IPS-18a (cell line): ENCODE results near the gene SLC25A24.

Experiments
- H3K27ac ChIP-seq: one replicate; pipeline ENCODE4 v1.5.1; 2013; ENCODE audit warnings: low read length
- H3K27me3 ChIP-seq: one replicate; pipeline ENCODE4 v1.6.1; 2013; ENCODE audit warnings: mild to moderate bottlenecking, low read length; ENCODE audit not compliant: control insufficient read depth, insufficient read depth
- H3K36me3 ChIP-seq: one replicate; pipeline ENCODE4 v1.6.1; 2013; ENCODE audit warnings: low read depth, low read length; ENCODE audit not compliant: control insufficient read depth
- H3K4me1 ChIP-seq: one replicate; pipeline ENCODE4 v1.6.1; 2013; ENCODE audit warnings: low read depth, low read length; ENCODE audit not compliant: control insufficient read depth
- H3K4me3 ChIP-seq: one replicate; pipeline ENCODE4 v1.5.1; 2013; ENCODE audit warnings: low read length
- H3K9ac ChIP-seq: one replicate; pipeline ENCODE4 v1.6.1; 2013; ENCODE audit warnings: mild to moderate bottlenecking, low read length, moderate library complexity
- H3K9me3 ChIP-seq: one replicate; pipeline ENCODE4 v1.6.1; 2013; ENCODE audit warnings: low read depth, low read length; ENCODE audit not compliant: control insufficient read depth

SLC25A24 gene

DNA sequence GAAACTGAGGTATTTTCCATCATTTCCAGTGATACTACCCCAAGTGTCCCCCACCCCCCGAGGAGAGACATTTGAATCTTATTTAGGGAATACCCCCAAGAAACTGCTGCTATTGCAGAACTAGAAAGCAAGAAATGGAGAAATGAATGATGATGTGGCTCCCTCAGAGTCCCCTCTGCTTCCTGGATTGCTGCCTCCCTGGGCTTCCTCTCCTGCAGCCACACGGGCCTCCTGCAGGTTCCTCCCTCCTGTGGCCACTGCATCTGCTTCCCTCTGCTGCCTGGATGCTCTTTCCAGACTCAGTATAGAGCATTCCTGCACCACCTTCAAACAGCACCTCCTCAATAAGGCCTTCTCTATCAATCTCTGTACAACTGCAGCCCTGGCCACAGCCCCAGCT, 69.3 kb downstream of the SLC25A24 start:
- H3K27ac ChIP-seq, result no peak overlapping the region
- H3K9me3 ChIP-seq, result peaks cover 5% of the 10 kb centered on the region
- no peak overlapping the region for H3K9ac ChIP-seq
- H3K27me3 ChIP-seq, result no peaks in the 10 kb centered on the region
- no peak overlapping the region for H3K4me3 ChIP-seq
- no peaks in the 10 kb centered on the region for H3K36me3 ChIP-seq
- H3K4me1 ChIP-seq, result peaks cover 4% of the 10 kb centered on the region

DNA sequence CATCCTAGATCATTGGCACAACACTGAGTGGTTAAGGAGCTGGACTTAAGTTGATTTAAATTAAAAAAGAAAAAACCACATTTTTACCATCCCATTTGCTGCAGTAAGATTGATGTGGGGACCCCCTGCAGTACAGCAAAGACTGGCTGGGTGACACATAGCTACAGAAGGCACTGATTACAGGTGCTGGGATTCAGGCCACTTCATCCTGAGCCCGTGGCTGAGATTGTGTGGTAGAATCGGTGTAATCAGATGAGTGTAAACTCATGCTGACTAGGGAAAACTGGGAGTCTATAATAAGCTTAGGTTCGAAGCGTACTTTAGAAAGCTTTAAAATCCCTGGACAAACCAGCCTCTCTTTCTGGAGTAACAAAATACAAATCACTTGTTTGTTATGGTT, 70.1 kb downstream of the SLC25A24 start:
- H3K4me1 ChIP-seq, result no peaks in the 10 kb centered on the region
- H3K36me3 ChIP-seq, result no peaks in the 10 kb centered on the region
- no peak overlapping the region for H3K9ac ChIP-seq
- H3K4me3 ChIP-seq, result no peak overlapping the region
- H3K27ac ChIP-seq, result no peak overlapping the region
- peaks cover 5% of the 10 kb centered on the region for H3K9me3 ChIP-seq
- no peaks in the 10 kb centered on the region for H3K27me3 ChIP-seq

DNA sequence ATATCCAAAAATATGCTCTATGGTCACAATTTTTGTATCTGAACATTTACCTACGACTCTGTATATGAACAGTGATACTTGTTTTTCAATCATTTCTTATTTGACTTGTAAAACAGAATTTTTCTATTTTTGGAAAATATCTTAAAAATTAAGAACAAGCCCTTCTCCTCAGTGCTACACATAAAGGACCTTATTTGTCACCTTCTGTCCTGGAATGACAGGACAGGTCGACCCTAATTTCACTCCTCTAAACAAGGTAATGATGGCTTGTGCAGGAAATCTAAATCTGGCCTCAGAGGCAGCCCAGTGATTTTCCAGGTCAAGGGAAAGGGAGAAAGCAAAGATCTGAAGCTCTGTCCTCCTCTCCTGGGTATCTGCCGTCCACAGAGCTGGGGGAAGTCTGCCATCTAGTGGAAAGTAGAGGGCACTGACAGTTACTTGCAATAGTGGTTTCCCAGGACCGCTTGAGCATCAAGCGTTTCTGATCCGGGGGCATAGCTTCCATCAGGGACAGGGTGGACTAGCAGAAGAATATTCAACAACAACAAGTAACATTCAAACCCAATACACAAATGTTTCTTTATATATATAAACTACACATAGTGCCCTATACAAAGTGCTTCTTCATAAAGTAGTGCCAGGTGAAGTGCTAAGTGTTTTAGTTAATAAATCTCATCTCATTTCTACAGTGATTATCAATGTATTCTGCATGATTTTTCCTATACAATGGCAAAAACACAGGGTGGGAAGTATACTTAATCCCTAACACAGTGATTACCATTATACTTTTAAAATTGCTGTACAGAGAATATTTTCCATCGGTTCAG, 74.6 kb downstream of the SLC25A24 start:
- H3K4me1 ChIP-seq, result no peaks in the 10 kb centered on the region
- no peaks in the 10 kb centered on the region for H3K27me3 ChIP-seq
- H3K36me3 ChIP-seq, result no peaks in the 10 kb centered on the region
- H3K4me3 ChIP-seq, result no peak overlapping the region
- no peaks in the 10 kb centered on the region for H3K9me3 ChIP-seq
- H3K27ac ChIP-seq, result no peak overlapping the region
- H3K9ac ChIP-seq, result no peak overlapping the region

DNA sequence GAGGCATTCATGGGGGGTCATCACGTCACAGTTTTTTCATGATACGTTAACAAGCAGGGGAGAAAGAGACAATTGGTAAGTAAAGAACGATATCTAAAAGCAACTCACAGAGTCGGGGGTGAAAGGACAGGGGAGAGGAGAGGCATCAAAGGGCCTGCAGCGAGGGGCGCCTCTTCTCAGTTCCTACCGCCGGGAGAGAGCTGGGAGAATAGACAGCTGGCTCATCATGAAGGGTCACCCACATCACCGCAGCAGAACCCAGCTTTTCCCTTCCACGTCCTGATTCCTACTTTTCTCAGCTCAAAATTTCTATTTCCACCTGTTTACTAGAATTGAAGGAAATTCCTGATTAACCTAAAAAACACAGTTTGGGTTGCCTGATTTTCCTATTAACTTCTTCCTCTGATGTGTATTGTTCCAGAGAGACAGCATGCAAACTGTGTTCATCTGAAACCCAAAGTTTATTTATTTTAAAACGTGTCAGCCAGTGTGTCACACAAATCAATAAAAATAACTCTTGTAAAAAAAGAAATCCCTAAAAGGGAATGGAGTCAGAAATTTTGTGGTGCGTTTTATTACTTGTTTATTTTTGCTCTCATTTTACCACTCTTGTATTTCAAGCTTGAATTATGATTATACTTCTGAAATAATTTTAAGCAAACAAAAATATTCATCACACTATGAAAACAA, 75.4 kb downstream of the SLC25A24 start:
- no peaks in the 10 kb centered on the region for H3K4me1 ChIP-seq
- H3K27ac ChIP-seq, result no peak overlapping the region
- no peak overlapping the region for H3K9ac ChIP-seq
- H3K4me3 ChIP-seq, result no peak overlapping the region
- H3K9me3 ChIP-seq, result no peaks in the 10 kb centered on the region
- no peaks in the 10 kb centered on the region for H3K36me3 ChIP-seq
- H3K27me3 ChIP-seq, result no peaks in the 10 kb centered on the region

DNA sequence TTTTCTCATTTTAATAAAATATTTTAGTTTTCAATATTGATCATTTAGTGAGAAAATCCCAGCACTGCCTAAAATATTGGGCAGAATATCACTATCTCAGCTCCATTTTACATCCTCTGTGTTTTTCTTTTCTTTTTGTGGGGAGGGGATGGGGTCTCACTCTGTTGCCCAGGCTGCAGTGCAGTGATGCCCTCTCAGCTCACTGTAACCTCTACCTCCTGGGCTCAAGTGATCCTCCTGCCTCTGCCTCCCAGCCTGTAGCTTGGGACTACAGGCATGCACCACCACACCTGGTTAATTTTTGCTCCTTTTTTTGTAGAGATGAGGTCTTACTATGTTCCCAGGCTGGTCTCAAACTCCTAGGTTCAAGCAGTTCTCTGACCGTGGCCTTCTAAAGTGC, 76.1 kb downstream of the SLC25A24 start:
- Histone ChIP-seq H3K27ac (no peak overlapping the region), H3K9ac (no peak overlapping the region), H3K9me3 (no peaks in the 10 kb centered on the region), H3K4me3 (no peak overlapping the region), H3K36me3 (no peaks in the 10 kb centered on the region), H3K27me3 (no peaks in the 10 kb centered on the region), H3K4me1 (no peaks in the 10 kb centered on the region)

DNA sequence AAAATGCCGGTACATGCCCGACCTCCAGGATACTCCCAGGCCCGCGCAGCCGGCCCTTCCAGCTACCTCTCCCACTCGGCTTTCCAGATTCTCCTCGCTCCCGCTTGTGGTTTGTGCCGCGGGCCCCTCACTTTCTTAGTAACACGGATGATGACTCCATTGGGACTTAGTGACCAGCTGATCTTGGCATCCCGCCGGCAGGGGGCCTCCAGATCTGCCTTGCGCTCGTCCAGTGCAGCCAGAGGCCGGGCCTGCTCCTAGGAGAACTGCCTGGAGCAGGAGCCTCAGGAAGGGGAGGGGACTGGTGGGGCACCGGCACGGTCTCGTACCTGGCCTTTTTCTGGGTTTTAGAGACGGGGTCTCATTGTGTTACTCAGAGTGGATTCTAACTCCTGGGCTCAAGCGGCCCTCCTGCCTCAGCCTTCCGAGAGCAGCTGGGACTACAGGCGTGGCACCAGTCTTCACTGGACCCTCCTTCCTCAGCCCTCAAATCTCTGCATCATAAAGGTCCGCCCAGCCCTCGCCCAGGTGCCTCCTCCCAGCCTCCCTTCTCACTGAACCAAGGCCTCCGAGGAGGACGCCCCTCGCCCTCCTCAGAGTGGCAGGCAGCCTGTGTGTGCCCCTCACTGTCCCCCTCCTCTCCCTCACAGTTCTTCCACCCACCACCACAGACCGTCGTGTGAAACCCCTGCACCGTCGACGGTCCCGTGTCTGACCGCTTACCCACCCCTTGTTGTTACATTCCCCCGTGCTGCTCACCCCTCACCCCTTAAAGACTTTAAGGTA, 78.6 kb downstream of the SLC25A24 start:
- H3K4me3 ChIP-seq, result no peak overlapping the region

DNA sequence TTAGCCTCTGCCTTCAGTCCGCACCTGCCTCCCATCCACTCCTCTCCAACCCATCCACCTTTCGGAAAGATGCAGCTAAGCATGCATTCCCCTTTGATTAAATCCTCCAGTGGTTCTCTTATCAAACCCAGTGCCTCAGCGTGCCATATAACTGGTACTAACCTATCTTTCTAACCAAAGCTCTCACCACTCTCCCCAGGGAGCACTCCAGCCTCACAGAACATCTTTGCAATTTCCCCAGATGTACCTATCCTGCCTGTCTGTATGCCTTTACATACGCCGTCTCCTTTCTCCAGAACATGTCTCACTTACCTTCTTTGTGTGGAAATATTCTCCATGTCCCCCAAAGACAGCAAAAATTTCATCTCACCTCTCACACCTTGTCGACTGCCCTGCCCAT, 80.0 kb downstream of the SLC25A24 start:
- H3K9ac ChIP-seq, result no peak overlapping the region
- no peaks in the 10 kb centered on the region for H3K27me3 ChIP-seq
- H3K4me3 ChIP-seq, result no peak overlapping the region
- no peaks in the 10 kb centered on the region for H3K4me1 ChIP-seq
- H3K9me3 ChIP-seq, result no peaks in the 10 kb centered on the region
- H3K27ac ChIP-seq, result no peak overlapping the region
- no peaks in the 10 kb centered on the region for H3K36me3 ChIP-seq

More for the DNA sequence above, 78.6 kb downstream of the SLC25A24 start:
- Histone ChIP-seq H3K9me3 (no peaks in the 10 kb centered on the region), H3K4me1 (no peaks in the 10 kb centered on the region), H3K36me3 (no peaks in the 10 kb centered on the region), H3K27me3 (no peaks in the 10 kb centered on the region), H3K27ac (no peak overlapping the region), H3K9ac (no peak overlapping the region)

DNA sequence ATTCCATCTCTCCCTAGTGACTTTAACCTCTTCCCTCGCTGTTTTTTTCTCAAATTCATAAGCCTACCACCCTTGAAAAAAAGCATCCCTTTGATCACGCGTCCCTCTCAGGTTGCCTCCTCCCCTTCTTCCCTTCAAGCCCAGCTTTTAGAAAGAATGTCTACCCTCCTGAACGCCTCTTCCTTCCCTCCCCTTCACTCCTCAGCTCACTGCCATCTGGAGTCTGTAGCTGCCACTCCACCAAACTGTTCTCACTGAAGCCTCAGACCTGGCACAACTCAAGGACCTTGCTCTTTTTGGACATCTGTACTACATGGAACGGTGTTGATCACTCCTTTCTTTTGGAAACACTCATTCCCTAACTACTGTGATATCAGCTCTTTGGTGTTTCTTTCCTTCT, 80.6 kb downstream of the SLC25A24 start:
- Histone ChIP-seq H3K4me1 (no peaks in the 10 kb centered on the region), H3K9me3 (no peaks in the 10 kb centered on the region), H3K27me3 (no peaks in the 10 kb centered on the region), H3K27ac (no peak overlapping the region), H3K4me3 (no peak overlapping the region), H3K9ac (no peak overlapping the region), H3K36me3 (no peaks in the 10 kb centered on the region)

DNA sequence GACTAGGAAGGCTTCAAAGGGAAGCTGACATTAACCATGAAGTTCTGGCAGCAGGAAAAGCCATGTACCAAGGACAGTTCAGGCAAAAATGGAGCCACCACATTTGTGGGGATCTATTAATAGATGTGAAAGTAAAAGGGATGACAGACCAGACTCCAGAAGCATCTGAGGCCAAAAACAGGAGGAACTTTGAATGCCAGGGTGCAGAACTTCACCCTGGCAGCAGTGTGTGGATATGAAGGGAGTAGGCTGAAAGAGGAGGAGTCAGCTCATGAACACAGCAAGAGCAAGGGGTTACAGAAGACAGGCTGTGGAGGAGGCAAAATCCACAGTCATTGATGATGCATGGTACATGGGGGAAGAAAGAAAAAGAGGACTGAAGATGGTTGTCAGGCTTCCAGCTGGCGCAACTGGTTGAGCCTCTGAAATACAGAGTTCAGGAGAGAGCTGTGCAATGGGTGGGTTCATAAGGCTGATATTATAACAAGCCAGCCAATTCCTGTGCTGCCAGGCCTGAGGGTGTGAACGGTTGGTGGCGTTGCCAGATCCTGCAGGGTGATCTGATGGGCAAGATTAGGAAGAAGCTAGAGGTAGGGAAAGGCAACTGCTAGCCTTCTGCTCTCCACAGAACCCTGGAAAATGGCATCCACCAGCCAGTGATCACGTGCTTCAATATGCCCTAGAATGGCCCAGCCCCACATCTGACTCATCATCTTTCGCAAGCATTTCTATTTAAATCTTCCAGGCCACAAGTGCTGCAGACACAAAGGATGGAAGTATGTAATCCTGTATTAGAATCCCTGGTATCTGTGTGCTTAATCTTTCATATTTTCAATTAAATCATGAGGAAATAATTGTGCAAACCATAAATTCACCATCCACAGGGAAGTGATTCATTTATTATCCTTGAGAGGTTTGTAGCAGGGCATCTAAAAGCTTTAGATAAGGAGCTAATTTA, 81.9 kb downstream of the SLC25A24 start:
- H3K9me3 ChIP-seq, result no peaks in the 10 kb centered on the region
- no peak overlapping the region for H3K9ac ChIP-seq
- H3K27me3 ChIP-seq, result no peaks in the 10 kb centered on the region
- no peak overlapping the region for H3K4me3 ChIP-seq
- no peak overlapping the region for H3K27ac ChIP-seq
- H3K4me1 ChIP-seq, result no peaks in the 10 kb centered on the region
- H3K36me3 ChIP-seq, result no peaks in the 10 kb centered on the region

DNA sequence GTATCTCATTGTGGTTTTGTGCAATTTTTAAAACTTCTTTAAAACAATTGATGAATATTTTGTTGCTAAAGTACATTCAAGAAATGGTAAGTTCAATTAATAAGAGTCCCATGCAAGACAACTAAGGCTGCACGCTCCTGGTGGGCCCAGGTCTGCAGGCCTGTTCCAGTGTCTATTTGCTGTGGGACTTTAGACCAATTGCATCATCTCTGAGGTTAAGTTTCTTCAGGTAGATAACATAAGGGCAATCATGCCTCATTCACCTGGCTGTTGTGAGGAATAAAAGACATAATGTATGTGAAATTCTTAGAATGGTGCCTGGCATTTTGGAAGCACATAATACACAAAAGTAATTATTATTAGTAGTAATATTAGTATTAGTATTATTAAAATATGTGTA, 82.9 kb downstream of the SLC25A24 start:
- no peak overlapping the region for H3K27ac ChIP-seq
- H3K4me3 ChIP-seq, result no peak overlapping the region
- H3K9ac ChIP-seq, result no peak overlapping the region
- H3K36me3 ChIP-seq, result no peaks in the 10 kb centered on the region
- H3K4me1 ChIP-seq, result no peaks in the 10 kb centered on the region
- H3K9me3 ChIP-seq, result no peaks in the 10 kb centered on the region
- no peaks in the 10 kb centered on the region for H3K27me3 ChIP-seq
